ENCODE measurements around the gene RBFOX2. TPM values are rescaled to one million over a fixed set of nuclear protein-coding genes. Genes with fewer than 3 reads are reported as not detected.

RBFOX2 gene
- total RNA-seq, 1 donor from 2014 or later = 147 TPM

DNA sequence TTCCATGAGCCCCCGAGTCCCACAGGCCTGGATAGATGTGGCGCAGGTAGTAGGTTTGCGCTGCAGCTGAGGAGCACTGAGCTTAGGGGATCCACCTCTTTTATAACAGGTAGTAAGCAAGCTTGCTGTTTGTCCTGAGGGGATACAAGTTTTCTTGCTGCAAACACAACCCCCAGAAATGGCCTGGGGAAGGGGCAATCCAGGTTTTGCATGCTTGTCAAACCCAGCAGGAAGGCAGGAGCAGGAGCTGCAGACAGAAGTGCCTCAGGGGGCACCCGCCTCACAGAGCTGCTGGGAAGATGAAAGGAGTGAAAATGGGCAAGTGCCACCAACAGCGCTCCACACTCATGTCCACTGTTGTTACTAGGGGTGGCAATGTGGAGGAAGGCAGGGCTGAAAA is 292.5 kb downstream of the RBFOX2 start:
- peaks cover 27% of the 10 kb centered on the region for H3K36me3 Mint-ChIP-seq (ENCODE audit: low read depth)
- no peak overlapping the region for H3K4me3 Mint-ChIP-seq (ENCODE audit: unreplicated experiment)
- peaks cover 4% of the 10 kb centered on the region for H3K4me1 Mint-ChIP-seq (ENCODE audit: low read depth)
- H3K9me3 Mint-ChIP-seq (ENCODE audit: low read depth) = no peaks in the 10 kb centered on the region
- TF ChIP-seq, protein P1, sequence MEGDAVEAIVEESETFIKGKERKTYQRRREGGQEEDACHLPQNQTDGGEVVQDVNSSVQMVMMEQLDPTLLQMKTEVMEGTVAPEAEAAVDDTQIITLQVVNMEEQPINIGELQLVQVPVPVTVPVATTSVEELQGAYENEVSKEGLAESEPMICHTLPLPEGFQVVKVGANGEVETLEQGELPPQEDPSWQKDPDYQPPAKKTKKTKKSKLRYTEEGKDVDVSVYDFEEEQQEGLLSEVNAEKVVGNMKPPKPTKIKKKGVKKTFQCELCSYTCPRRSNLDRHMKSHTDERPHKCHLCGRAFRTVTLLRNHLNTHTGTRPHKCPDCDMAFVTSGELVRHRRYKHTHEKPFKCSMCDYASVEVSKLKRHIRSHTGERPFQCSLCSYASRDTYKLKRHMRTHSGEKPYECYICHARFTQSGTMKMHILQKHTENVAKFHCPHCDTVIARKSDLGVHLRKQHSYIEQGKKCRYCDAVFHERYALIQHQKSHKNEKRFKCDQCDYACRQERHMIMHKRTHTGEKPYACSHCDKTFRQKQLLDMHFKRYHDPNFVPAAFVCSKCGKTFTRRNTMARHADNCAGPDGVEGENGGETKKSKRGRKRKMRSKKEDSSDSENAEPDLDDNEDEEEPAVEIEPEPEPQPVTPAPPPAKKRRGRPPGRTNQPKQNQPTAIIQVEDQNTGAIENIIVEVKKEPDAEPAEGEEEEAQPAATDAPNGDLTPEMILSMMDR (IDR thresholded peaks at IDR 0.05) = no peak
- no peak for DNase-seq (ENCODE audit: low spot score)
- H3K27me3 Mint-ChIP-seq (ENCODE audit: low read depth) = no peaks in the 10 kb centered on the region
- no peak overlapping the region for H3K27ac Mint-ChIP-seq (ENCODE audit: unreplicated experiment)

DNA sequence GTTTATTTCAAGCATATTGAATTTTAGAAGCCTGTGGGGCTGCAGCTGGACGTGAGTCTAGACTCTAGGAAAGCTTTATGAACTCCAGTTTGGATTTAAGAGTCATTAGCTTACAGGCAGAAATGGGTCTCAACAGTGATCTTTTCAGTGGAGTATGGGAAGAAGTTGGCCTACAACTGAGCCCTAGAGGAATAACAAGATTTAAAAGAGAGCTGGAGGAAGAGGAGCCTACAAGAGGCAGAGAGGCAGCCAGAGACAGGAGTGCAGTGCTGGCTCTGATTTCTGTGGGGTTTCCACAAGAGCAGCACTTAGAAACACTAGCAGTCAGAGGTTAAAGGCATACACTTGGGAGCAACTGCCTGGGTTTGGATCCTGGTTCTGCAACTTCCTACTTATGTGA is 293.1 kb downstream of the RBFOX2 start:
- Mint-ChIP-seq H3K9me3 (ENCODE audit: low read depth) (no peaks in the 10 kb centered on the region), H3K27ac (ENCODE audit: unreplicated experiment) (no peak overlapping the region), H3K4me3 (ENCODE audit: unreplicated experiment) (no peak overlapping the region), H3K27me3 (ENCODE audit: low read depth) (no peaks in the 10 kb centered on the region), H3K4me1 (ENCODE audit: low read depth) (peaks cover 4% of the 10 kb centered on the region), H3K36me3 (ENCODE audit: low read depth) (peaks cover 27% of the 10 kb centered on the region)
- no peak for DNase-seq (ENCODE audit: low spot score)
- TF ChIP-seq, protein P1 (IDR thresholded peaks at IDR 0.05) = no peak

DNA sequence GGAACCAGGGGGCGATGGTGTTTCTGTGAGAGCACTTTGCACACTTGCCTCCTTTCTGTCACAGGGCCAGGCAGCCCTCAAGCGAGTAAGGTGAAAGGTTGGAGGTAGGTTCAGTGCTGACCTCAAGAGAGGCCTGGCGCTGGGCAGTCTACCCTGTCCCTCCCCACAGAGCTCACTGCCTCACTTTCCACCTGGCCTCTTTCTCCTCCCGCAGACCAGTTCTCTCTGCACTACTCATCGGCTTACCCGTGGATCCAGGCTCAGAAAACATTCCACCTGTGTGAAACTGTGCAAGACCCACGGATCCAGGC is 294.2 kb downstream of the RBFOX2 start:
- no peaks in the 10 kb centered on the region for H3K27me3 Mint-ChIP-seq (ENCODE audit: low read depth)
- no peaks in the 10 kb centered on the region for H3K9me3 Mint-ChIP-seq (ENCODE audit: low read depth)
- peaks cover 24% of the 10 kb centered on the region for H3K36me3 Mint-ChIP-seq (ENCODE audit: low read depth)
- H3K27ac Mint-ChIP-seq (ENCODE audit: unreplicated experiment) = no peak overlapping the region
- DNase-seq (ENCODE audit: low spot score) = no peak
- H3K4me3 Mint-ChIP-seq (ENCODE audit: unreplicated experiment) = no peak overlapping the region
- TF ChIP-seq, protein P1 (IDR thresholded peaks at IDR 0.05) = no peak
- H3K4me1 Mint-ChIP-seq (ENCODE audit: low read depth) = no peaks in the 10 kb centered on the region

DNA sequence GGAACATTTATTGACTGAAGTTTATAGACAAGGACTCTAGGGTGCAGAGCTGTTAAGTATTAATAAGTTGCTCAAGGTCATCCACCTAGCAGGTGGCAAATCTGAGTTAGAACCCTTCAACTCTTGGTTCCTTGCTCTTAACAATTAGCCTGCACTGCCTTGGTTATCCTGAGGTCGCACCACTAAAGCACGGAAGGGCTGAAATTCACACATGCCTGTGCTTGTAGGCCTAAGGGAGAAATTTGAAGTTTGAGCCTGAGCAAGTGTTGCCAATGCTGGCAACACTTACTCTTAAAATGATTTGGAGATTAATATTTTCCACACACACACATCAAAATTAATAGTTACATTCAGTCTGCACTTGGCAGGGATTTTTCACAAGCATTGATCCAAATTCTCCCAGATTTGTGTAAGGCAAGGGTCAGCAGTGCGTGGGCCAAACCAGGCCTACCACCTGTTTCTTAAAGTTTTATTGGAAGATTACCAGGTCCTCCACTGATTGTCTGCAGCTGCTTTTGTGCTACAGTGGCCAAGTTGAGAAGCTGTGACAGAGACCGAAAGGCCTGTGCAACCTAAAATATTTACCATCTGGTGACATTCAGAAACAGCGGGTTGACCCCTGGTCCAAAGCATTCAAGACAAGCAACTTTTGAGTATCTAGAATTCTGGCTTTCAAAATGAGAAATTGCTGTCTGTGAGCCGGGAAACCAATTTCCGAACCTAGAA is 294.7 kb downstream of the RBFOX2 start:
- peaks cover 19% of the 10 kb centered on the region for H3K36me3 Mint-ChIP-seq (ENCODE audit: low read depth)
- TF ChIP-seq, protein P1 (IDR thresholded peaks at IDR 0.05) = no peak
- DNase-seq (ENCODE audit: low spot score) = no peak
- H3K27me3 Mint-ChIP-seq (ENCODE audit: low read depth) = no peaks in the 10 kb centered on the region
- H3K27ac Mint-ChIP-seq (ENCODE audit: unreplicated experiment) = no peak overlapping the region
- no peaks in the 10 kb centered on the region for H3K9me3 Mint-ChIP-seq (ENCODE audit: low read depth)
- no peak overlapping the region for H3K4me3 Mint-ChIP-seq (ENCODE audit: unreplicated experiment)
- H3K4me1 Mint-ChIP-seq (ENCODE audit: low read depth) = no peaks in the 10 kb centered on the region

DNA sequence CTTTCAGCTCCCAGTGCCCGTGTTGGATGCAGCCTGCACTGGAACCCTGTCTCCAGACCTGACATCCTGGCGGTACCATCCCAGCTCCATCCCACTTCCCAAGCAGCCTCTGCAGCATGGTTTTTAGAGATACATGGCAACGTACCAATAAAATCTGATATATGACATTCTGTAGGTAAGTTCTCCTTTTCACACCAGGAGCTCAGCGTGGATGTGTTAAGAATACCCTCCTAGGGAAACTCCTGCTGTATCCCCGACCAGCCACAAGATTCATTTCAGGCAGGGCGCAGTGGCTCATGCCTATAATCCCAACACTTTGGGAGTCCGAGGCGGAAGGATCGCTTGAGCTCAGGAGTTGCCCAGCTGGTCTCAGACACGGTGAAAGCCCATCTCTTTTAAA is 295.6 kb downstream of the RBFOX2 start:
- Mint-ChIP-seq H3K27ac (ENCODE audit: unreplicated experiment) (no peak overlapping the region), H3K27me3 (ENCODE audit: low read depth) (no peaks in the 10 kb centered on the region), H3K9me3 (ENCODE audit: low read depth) (no peaks in the 10 kb centered on the region), H3K36me3 (ENCODE audit: low read depth) (peaks cover 13% of the 10 kb centered on the region), H3K4me3 (ENCODE audit: unreplicated experiment) (no peak overlapping the region), H3K4me1 (ENCODE audit: low read depth) (no peaks in the 10 kb centered on the region)
- TF ChIP-seq, protein P1 (IDR thresholded peaks at IDR 0.05) = no peak
- no peak for DNase-seq (ENCODE audit: low spot score)

Data from chondrocyte (in vitro differentiated cells).